Measurements from ENCODE around the gene RABGAP1L. TPM values are rescaled to one million over a fixed set of nuclear protein-coding genes. Genes with fewer than 3 reads are reported as not detected.

RABGAP1L gene
- total and polyA plus RNA-seq, 4 donors, result 4.8 to 53.5 (median 18.8) TPM

GRCh38 chr1:174352883-174353608, 193.7 kb downstream of the RABGAP1L start:
- no peaks in the 10 kb centered on the region for H3K4me1 ChIP-seq (ENCODE audit: control insufficient read depth in 4 of 4, insufficient read depth in 4 of 4, low read length in 3 of 4)
- H3K27me3 ChIP-seq (ENCODE audit: control insufficient read depth in 4 of 4, insufficient read depth in 4 of 4, low read length in 3 of 4), result no peaks in the 10 kb centered on the region
- TF ChIP-seq EGR1 (IDR thresholded peaks at IDR 0.05; ENCODE audit: low read depth in 2 of 2), result no peak
- no peak for TF ChIP-seq NR2F2 (IDR thresholded peaks at IDR 0.05)
- TF ChIP-seq HNF4G (IDR thresholded peaks at IDR 0.05), result no peak
- TF ChIP-seq TAF1 (conservative IDR thresholded peaks at IDR 0.05), result no peak
- no peak for TF ChIP-seq GABPA (IDR thresholded peaks at IDR 0.05 in 1 of 2, conservative IDR thresholded peaks at IDR 0.05 in 1 of 2)
- TF ChIP-seq FOXA2 (IDR thresholded peaks at IDR 0.05), result no peak
- no peak for TF ChIP-seq MAX (IDR thresholded peaks at IDR 0.05)
- no peak for TF ChIP-seq RXRA (IDR thresholded peaks at IDR 0.05)
- TF ChIP-seq CTCF (IDR thresholded peaks at IDR 0.05; ENCODE audit: low read depth, low read length, missing input control), result no peak
- no peak for TF ChIP-seq JUND (IDR thresholded peaks at IDR 0.05)
- TF ChIP-seq YY1 (IDR thresholded peaks at IDR 0.05), result no peak
- no peak for TF ChIP-seq REST (IDR thresholded peaks at IDR 0.05)
- H3K9ac ChIP-seq (ENCODE audit: low read depth in 1 of 2, low read length in 2 of 2), result no peak overlapping the region
- H3K36me3 ChIP-seq (ENCODE audit: control insufficient read depth in 4 of 4, insufficient read depth in 3 of 4, low read depth in 1 of 4, low read length in 3 of 4), result peaks cover 0 to 2% (median 0%) of the 10 kb centered on the region in 4 donors
- 97% methylated on average over 3 of the region's 3 CpGs for whole genome bisulfite sequencing
- H3K9me3 ChIP-seq (ENCODE audit: control insufficient read depth in 4 of 4, low read length in 3 of 4), result no peaks in the 10 kb centered on the region
- no peak for DNase-seq (ENCODE audit: low spot score)
- no peak overlapping the region for H3K27ac ChIP-seq (ENCODE audit: low read depth in 1 of 2, low read length in 2 of 2)
- no peak overlapping the region for H3K4me3 ChIP-seq (ENCODE audit: low read depth in 1 of 3, low read length in 3 of 3)

GRCh38 chr1:174358344-174358743, 199.0 kb downstream of the RABGAP1L start:
- Histone ChIP-seq H3K4me1 (ENCODE audit: control insufficient read depth in 4 of 4, insufficient read depth in 4 of 4, low read length in 3 of 4) (no peaks in the 10 kb centered on the region), H3K9ac (ENCODE audit: low read depth in 1 of 2, low read length in 2 of 2) (no peak overlapping the region), H3K27ac (ENCODE audit: low read depth in 1 of 2, low read length in 2 of 2) (no peak overlapping the region), H3K9me3 (ENCODE audit: control insufficient read depth in 4 of 4, low read length in 3 of 4) (no peaks in the 10 kb centered on the region), H3K36me3 (ENCODE audit: control insufficient read depth in 4 of 4, insufficient read depth in 3 of 4, low read depth in 1 of 4, low read length in 3 of 4) (no peaks in the 10 kb centered on the region), H3K27me3 (ENCODE audit: control insufficient read depth in 4 of 4, insufficient read depth in 4 of 4, low read length in 3 of 4) (no peaks in the 10 kb centered on the region), H3K4me3 (ENCODE audit: low read depth in 1 of 3, low read length in 3 of 3) (no peak overlapping the region)
- TF ChIP-seq HNF4A (conservative IDR thresholded peaks at IDR 0.05), result no peak
- TF ChIP-seq ZBTB33 (IDR thresholded peaks at IDR 0.05), result no peak
- no peak for TF ChIP-seq MAX (IDR thresholded peaks at IDR 0.05)
- TF ChIP-seq FOXA2 (IDR thresholded peaks at IDR 0.05), result no peak
- no peak for TF ChIP-seq NR2F2 (IDR thresholded peaks at IDR 0.05)
- 59% methylated on average over 3 of the region's 3 CpGs for WGBS
- no peak for DNase-seq (ENCODE audit: low spot score)

Data from liver (tissue), 9 donors.